ELF-1 (cell line): ENCODE results near the gene DBP.
A peak's percentile ranks its signal among the peaks of the same experiment; 100 is the strongest.
"Not testable (repeated sequence)": the region's sequence is repeated elsewhere in the genome, so short reads cannot be mapped to it uniquely, and the experiment has no call there.

ENCODE experiments used
- DNase-seq: peaks from one replicate; pipeline ENCODE4 v3.0.0-alpha.2; 2016; ENCODE audit warnings: low read depth, low spot score

DBP gene

GRCh38 chr19:48665786-48666185 is 28.6 kb upstream of the DBP start:
- no peak for DNase-seq

GRCh38 chr19:48664476-48664875 is 27.3 kb upstream of the DBP start:
- no peak for DNase-seq

GRCh38 chr19:48663667-48664066 is 26.5 kb upstream of the DBP start:
- no peak for DNase-seq

DNA sequence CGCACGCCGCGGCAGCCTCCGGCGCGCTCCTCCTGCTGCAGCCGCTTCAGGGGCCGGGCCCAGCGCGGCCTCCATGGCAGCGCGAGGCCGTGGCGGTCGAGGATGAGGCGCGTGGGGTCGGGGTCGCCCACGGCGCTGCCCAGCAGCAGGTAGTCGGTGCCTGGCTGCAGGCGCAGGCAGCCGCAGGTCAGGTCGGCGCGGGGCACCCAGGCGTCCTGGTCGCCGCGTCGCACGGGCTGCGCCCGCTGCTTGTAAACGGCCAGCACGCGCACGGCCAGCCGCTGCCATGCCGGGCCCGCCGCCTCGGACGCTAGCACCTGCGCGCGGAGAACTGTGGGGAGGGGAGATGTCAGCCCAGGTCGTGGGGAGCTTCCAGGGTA is 24.5 kb upstream of the DBP start:
- no peak for DNase-seq

DNA sequence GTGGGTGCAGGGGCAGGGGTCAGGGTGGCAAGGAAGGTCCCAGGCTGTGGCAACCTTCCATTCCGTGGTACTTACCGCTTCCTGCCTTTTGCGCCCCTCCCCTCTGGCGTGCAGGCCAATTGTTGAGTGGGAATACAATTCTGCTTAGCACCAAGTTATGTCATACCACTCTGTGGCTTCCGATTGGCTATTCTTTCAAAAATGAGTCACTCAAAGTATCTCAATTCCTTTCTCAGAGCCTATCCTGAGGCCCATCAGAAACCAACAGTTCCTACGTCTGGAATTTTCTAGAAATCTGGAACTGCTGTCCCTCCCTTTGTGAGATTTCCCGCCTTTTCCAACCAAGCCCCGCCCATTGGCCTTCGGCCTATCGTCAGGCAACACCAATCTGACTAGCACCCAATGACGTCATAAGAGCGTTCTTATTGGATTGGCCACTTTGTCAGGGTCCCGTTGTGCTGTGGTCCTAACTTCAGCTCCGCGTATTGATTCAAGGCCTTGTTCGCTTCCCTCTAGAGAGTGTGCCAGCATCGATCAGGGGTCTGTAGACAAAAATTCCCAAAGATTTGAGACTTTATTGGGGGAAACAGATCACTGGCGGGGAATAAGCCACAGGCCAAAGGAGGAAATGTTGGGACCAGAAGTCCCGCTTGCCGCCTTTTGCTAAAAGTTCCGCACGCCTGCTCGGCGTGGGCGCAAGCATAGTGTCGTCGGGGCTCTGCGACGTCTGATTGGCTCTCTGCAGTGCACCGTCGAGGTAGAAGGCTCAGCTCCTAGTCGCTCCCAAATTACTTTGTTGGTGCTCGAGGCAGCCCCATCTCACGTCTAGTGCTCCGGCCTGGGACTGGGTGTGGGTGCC is 23.9 kb upstream of the DBP start:
- DNase-seq, result peak; percentile 75

DNA sequence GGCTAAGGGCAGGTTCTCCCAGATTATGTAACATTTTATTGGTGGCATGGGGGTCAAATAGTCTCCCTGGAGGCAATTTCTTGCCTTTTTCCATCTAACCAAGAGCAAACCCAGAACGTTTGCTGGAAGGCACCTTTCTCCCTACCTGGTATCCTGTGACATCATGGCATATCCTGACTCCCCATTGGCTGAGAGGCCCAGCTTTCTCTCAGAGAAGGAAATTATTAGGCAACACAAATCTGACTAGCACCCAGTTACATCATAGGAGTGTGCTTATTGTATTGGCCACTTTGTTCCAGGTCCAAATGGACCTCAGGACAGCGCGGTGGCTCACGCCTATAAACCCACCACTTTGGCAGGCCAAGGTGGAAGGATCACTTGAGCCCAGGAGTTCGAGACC is 22.6 kb upstream of the DBP start:
- DNase-seq, result no peak

- DNase-seq, result no peak
Measured at GRCh38 chr19:48658483-48658882, 21.3 kb upstream of the DBP start.

- DNase-seq, result not testable (repeated sequence)
Measured at GRCh38 chr19:48657828-48658227, 20.6 kb upstream of the DBP start.

DNA sequence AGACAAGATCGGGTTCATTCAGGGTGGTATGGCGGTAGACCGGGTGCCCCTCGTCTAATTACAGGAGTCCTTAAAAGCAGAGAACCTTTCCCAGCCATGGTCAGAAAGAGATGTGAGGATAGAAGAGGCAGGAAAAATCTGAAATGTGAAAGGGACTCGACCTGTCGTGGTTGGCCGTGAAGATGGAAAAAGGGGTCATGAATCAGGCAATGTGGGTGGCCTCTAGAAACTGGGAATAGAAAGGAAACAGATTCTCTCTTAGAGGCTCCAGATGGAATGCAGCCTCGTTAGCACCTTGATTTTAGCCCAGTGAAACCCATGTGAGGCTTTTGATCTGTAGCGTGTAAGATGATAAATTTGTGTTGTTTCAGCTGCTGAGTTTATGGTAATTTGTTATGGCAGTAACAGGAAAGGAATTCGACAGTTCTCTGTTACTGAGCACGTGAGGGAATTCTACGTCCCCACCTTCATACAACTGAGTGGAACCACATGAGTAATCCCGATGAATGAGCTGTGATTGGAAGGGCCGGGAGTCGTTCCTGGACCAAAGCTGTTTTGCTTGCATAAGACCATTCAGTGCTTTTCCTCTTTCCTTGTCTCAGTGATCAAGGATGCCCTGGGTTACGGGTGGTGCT is 19.8 kb upstream of the DBP start:
- DNase-seq, result no peak

- DNase-seq, result no peak
Measured at GRCh38 chr19:48654299-48655059, 17.3 kb upstream of the DBP start.

DNA sequence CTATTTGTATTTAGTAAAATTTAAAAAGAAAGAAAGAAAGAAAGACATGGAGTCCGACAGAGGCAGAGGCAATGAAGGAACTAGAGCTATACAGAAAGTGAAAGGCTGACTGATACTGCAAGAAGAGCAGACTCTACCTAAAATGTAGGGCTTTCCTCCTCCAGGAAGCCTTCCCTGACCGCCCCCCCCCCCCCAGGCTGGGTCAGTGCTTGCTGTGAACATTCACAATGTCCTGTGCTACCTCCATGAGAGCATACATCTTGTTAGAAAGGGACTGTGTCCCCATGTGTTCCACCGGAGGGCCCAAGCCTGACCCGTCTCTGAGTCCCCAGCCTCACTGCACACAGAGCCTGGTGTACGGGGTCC is 14.5 kb upstream of the DBP start:
- DNase-seq, result no peak

DNA sequence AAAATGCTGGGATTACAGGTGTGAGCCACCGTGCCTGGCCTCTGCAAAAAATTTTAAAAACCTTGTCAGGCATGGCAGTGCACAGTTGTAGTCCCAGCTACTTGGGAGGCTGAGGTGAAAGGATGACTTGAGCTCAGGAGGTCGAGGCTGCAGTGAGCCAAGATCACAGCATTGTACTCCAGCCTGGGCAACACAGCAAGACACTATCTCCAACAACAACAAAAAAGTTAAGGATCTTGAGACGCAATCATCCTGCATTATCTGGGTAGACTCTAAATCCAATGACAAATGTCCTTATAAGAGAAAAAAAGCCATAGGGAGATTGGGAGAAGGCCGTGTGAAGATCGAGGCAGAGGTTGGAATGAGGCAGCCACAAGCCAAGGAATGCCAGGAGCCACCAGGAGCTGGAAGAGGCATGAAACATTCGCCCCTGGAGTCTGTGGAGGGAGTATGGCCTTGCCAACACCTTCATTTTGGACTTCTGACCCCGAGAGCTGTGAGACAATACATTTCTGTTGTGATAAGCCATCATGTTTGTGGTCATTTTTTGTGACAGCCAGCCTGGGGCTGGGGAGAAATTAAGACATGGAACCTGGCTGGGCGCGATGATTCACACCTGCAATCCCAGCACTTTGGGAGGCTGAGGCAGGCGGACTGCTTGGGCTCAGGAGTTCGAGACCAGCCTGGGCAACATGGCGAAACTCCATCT is 13.9 kb upstream of the DBP start:
- DNase-seq, result no peak

DNA sequence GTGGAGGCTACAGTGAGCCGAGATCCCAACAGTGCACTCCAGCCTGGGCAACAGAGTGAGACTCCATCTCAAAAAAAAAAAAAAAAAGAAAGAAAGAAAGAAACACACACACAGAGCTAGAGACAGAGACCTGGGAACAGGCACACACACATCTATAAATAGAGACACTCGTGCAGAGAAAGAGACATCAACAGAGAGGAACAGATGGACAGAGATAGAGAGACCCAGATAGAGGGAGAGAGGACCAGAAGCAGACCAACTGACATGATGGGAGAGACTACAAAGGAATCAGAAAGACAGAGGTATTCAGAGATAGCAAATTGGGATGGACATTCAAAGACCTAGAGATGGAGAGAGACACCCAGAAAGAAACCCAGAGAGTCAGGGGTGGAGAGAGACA is 11.0 kb upstream of the DBP start:
- DNase-seq, result no peak

DNA sequence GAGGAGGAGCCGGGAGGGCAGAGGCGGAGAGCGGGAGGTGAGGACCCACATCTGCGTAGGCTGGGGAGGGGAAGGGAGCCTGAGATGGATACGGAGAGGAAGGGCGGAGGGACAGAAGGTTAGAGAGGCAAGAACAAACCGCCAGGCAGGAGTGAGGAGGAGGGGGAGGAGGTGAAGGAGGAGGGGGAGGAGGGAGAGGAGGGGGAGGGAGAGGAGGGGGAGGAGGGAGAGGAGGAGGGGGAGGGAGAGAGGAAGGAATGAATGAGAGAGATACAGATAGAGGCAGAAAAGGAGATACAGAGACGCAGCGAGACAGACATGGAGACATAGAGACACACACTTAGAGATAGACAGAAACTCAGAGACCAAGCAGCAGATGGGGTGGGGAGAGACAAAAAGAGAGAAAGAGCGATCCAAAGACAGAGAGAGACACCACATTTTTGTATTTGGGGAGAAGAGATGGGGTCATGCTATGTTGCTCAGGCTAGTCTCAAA is 9.6 kb upstream of the DBP start:
- DNase-seq, result no peak

- DNase-seq, result peak; percentile 90
Measured at GRCh38 chr19:48646001-48646721, 9.0 kb upstream of the DBP start, which contains the start of gene CA11. TSS of gene CA11 (minus strand) at chr19:48646187. CDS start at chr19:48645632, 555 bp downstream.

DNA sequence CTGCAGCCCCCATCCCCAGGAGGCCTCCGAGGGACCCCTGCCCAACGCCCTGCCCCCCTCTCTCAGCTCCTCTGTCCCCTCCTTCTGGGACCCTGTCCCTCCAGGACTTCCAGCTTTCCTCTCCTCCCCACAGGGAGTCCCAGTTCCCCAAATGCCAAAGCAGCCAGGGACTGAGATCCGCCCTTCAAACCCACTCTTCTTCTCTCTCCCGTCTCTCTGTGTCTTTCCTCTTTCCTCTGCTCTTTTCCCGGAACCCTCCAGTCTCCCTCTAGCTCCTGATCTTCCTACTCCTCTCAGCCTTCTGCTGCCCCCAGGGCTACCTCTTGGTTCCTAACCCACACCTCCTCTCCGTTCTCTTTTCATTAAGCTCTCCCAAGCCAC is 8.4 kb upstream of the DBP start:
- DNase-seq, result peak; percentile 73

DNA sequence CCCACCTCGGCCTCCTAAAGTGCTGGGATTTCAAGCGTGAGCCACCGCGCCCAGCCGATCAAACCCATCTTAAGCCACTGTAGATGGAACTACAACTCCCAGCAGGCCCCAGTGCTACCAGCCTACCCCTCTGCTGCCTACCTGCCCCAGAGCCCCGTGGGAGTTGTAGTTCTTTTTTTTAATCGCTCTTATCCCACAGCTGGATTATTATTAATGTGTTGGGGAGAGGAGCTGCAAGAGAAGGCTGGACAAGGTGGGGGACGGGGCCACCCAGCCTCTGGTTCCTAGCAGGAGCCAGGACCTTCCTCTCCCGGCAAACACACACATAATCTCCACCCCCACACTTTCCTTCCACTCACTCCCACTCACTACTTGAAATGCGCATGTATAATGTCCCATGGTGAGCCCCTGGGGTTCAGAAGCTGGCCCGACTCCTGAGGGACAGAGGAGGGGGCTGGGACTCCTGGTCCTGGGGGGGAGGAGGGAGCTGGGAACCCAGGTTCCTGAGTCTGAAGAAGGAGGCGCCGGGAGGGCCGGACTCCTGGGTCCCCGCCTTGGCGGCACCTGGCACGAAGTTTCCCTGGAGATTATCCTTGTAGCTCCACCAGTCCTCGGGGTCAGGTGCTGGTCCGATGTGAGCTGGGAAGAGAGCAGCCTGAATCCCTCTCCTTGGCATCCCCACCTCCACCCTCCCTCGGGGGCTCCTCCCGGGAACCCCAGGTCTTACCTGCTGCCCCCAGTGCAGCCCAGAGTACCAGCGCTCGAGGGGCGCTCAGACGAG is 7.8 kb upstream of the DBP start:
- peak; percentile 85 for DNase-seq

GRCh38 chr19:48644355-48644754 is 7.2 kb upstream of the DBP start:
- DNase-seq, result no peak

DNA sequence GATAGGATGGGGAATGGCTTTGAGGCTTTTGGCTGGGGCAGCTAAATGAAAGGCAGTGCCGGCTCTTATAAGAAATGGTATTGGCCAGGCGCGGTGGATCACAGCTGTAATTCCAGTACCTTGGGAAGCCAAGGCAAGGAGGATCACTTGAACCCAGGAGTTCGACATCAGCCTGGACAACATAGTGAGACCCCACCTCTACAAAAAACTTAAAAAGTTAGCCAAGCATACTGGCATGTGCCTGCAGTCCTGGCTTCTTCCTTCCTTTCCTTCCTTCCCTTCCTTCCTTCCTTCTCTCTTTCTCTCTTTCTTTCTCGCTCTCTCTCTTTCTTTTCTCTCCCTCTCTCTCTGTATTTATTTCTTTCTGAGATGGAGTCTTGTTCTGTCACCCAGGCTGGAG is 5.7 kb upstream of the DBP start:
- DNase-seq, result no peak

GRCh38 chr19:48641850-48642249 is 4.7 kb upstream of the DBP start:
- DNase-seq, result no peak
